NCI-H1694 (cell line): ENCODE results near the gene CEACAM19.
"Not testable (repeated sequence)": the region's sequence is repeated elsewhere in the genome, so short reads cannot be mapped to it uniquely, and the experiment has no call there.

ENCODE experiments used
- DNase-seq: peaks from one replicate; lab custom pipeline; 2025; lab: John Stamatoyannopoulos, UW

The CEACAM19 gene

GRCh38 chr19:44645407-44646048 lies 25.8 kb upstream of the CEACAM19 start:
- no peak for DNase-seq

- no peak for DNase-seq
These were observed 25.2 kb upstream of the CEACAM19 start for GRCh38 chr19:44646049-44646416.

- DNase-seq, result no peak
These were observed 24.1 kb upstream of the CEACAM19 start for GRCh38 chr19:44647144-44647543.

GRCh38 chr19:44648631-44649251 lies 22.5 kb upstream of the CEACAM19 start:
- DNase-seq, result no peak

- DNase-seq, result no peak
These were observed 21.6 kb upstream of the CEACAM19 start for GRCh38 chr19:44649578-44650145.

GRCh38 chr19:44653343-44653742 lies 17.9 kb upstream of the CEACAM19 start:
- no peak for DNase-seq

GRCh38 chr19:44653977-44654774 lies 17.1 kb upstream of the CEACAM19 start:
- DNase-seq, result no peak

GRCh38 chr19:44657211-44657921 lies 13.9 kb upstream of the CEACAM19 start:
- DNase-seq, result peak; percentile 26

- no peak for DNase-seq
These were observed 13.1 kb upstream of the CEACAM19 start for GRCh38 chr19:44658069-44658733.

- DNase-seq, result no peak
These were observed 11.2 kb upstream of the CEACAM19 start for GRCh38 chr19:44660081-44660480.

GRCh38 chr19:44661205-44661604 lies 10.1 kb upstream of the CEACAM19 start:
- no peak for DNase-seq

- no peak for DNase-seq
These were observed 9.4 kb upstream of the CEACAM19 start for GRCh38 chr19:44661904-44662303.

GRCh38 chr19:44662691-44663385 lies 8.4 kb upstream of the CEACAM19 start:
- DNase-seq, result no peak

- no peak for DNase-seq
These were observed 7.3 kb upstream of the CEACAM19 start for GRCh38 chr19:44663996-44664395.

- DNase-seq, result no peak
These were observed 6.3 kb upstream of the CEACAM19 start for GRCh38 chr19:44664976-44665375.

- DNase-seq, result no peak
These were observed 4.3 kb upstream of the CEACAM19 start for GRCh38 chr19:44666852-44667556.

- no peak for DNase-seq
These were observed 2.1 kb upstream of the CEACAM19 start for GRCh38 chr19:44668985-44669764.

- DNase-seq, result not testable (repeated sequence)
These were observed 1.3 kb upstream of the CEACAM19 start for GRCh38 chr19:44670027-44670426.

- no peak for DNase-seq
These were observed 944 bp downstream of the CEACAM19 start for GRCh38 chr19:44672226-44672625.

GRCh38 chr19:44673510-44673909 lies 2.2 kb downstream of the CEACAM19 start:
- DNase-seq, result no peak
